Smooth muscle cell (in vitro differentiated cells): ENCODE results near the gene MATN3. TPM values are rescaled to one million over a fixed set of nuclear protein-coding genes. Genes with fewer than 3 reads are reported as not detected.

Experiments
- DNase-seq: peaks from one replicate; lab custom pipeline; 2025; ENCODE audit not compliant: unreplicated experiment; lab: John Stamatoyannopoulos, UW
- H2AFZ ChIP-seq: fragments of 200-600 bp; sonication (generic); 2 replicates; pipeline ENCODE4 v1.6.0; 2016; ENCODE audit warnings: antibody characterized with exemption, low read depth, mild to moderate bottlenecking
- H3F3A ChIP-seq: fragments of 200-600 bp; sonication (generic); 2 replicates; pipeline ENCODE4 v1.6.0; 2017; ENCODE audit warnings: antibody characterized with exemption, low read depth
- H3K27ac ChIP-seq: fragments of 200-600 bp; sonication (generic); 2 replicates; pipeline ENCODE4 v1.5.1; 2016; ENCODE audit warnings: low read depth, mild to moderate bottlenecking
- H3K27me3 ChIP-seq: fragments of 200-600 bp; sonication (generic); 2 replicates; pipeline ENCODE4 v1.6.1; 2016; ENCODE audit warnings: low read depth, mild to moderate bottlenecking
- H3K36me3 ChIP-seq: fragments of 200-600 bp; sonication (generic); 2 replicates; pipeline ENCODE4 v1.5.1; 2016; ENCODE audit warnings: low read depth
- H3K4me1 ChIP-seq: fragments of 200-600 bp; sonication (generic); 2 replicates; pipeline ENCODE4 v1.5.1; 2016; ENCODE audit warnings: low read depth
- H3K4me2 ChIP-seq: fragments of 200-600 bp; sonication (generic); 2 replicates; pipeline ENCODE4 v1.6.0; 2016; ENCODE audit warnings: mild to moderate bottlenecking
- H3K4me3 ChIP-seq: fragments of 200-600 bp; sonication (generic); 2 replicates; pipeline ENCODE4 v1.5.1; 2016; ENCODE audit warnings: mild to moderate bottlenecking
- H3K79me2 ChIP-seq: fragments of 200-600 bp; sonication (generic); 2 replicates; pipeline ENCODE4 v1.6.0; 2016; ENCODE audit warnings: low read depth, mild to moderate bottlenecking
- H3K9ac ChIP-seq: fragments of 200-600 bp; sonication (generic); 2 replicates; pipeline ENCODE4 v1.6.0; 2016; ENCODE audit warnings: low read depth
- H3K9me3 ChIP-seq: fragments of 200-600 bp; sonication (generic); replicated peaks from 2 replicates; pipeline ENCODE4 v1.5.1; 2016; ENCODE audit warnings: low read depth
- H4K20me1 ChIP-seq: fragments of 200-600 bp; sonication (generic); 2 replicates; pipeline ENCODE4 v1.6.0; 2016; ENCODE audit warnings: low read depth
- CTCF ChIP-seq: fragments of 200-600 bp; sonication (generic); IDR thresholded peaks from 2 replicates; pipeline ENCODE4 v1.5.1; 2017; ENCODE audit warnings: borderline replicate concordance, mild to moderate bottlenecking, antibody characterized with exemption; ENCODE audit not compliant: insufficient read depth, poor library complexity, severe bottlenecking
- WGBS: methylation state at CpG from one replicate; pipeline ENCODE4 v1.1.7; 2016; ENCODE audit warnings: low lambda C conversion rate; 5-methylcytosine and 5-hydroxymethylcytosine counted together
- polyA plus RNA-seq: library from polyadenylated mRNA; unstranded; fragments of >200 nt; fragmentation: Nextera tagmentation; extraction: Ambion mirVana; gene quantifications from 2 replicates; pipeline ENCODE4 v1.2.1, GENCODE V29; 2016
- total RNA-seq: library from RNA; depleted of rRNA; stranded (reverse); fragments of >200 nt; gene quantifications from 2 replicates; pipeline ENCODE4 v1.2.3, GENCODE V29; 2014

The MATN3 gene
- total and polyA plus RNA-seq, 2 experiments from 2014 or later = 5.1 to 12.9 TPM

- Histone ChIP-seq H3K36me3 (no peaks in the 10 kb centered on the region), H3K9ac (no peak overlapping the region), H4K20me1 (no peaks in the 10 kb centered on the region), H2AFZ (peak overlapping the region; percentile 90), H3K79me2 (no peaks in the 10 kb centered on the region), H3K4me2 (peak overlapping the region; percentile 86), H3F3A (peaks cover 7% of the 10 kb centered on the region), H3K4me3 (peak overlapping the region; percentile 57), H3K9me3 (no peaks in the 10 kb centered on the region), H3K4me1 (peaks cover 9% of the 10 kb centered on the region), H3K27ac (no peak overlapping the region), H3K27me3 (no peaks in the 10 kb centered on the region)
- no peak for DNase-seq
- TF ChIP-seq CTCF = no peak
- 89% methylated on average over 14 of the region's 14 CpGs for WGBS
These were observed 1.0 kb downstream of the MATN3 start for GRCh38 chr2:20011276-20012031.

GRCh38 chr2:20008703-20009102 lies 3.8 kb downstream of the MATN3 start:
- no peaks in the 10 kb centered on the region for H3K9me3 ChIP-seq
- peaks cover 7% of the 10 kb centered on the region for H3F3A ChIP-seq
- peaks cover 9% of the 10 kb centered on the region for H3K4me1 ChIP-seq
- no peak overlapping the region for H3K9ac ChIP-seq
- no peak overlapping the region for H2AFZ ChIP-seq
- 71% methylated on average over 5 of the region's 5 CpGs for WGBS
- no peaks in the 10 kb centered on the region for H3K79me2 ChIP-seq
- H3K4me2 ChIP-seq = no peak overlapping the region
- no peak overlapping the region for H3K27ac ChIP-seq
- TF ChIP-seq CTCF = no peak
- DNase-seq = no peak
- no peaks in the 10 kb centered on the region for H4K20me1 ChIP-seq
- H3K36me3 ChIP-seq = no peaks in the 10 kb centered on the region
- no peaks in the 10 kb centered on the region for H3K27me3 ChIP-seq
- no peak overlapping the region for H3K4me3 ChIP-seq

- H3K27ac ChIP-seq = no peak overlapping the region
- no peaks in the 10 kb centered on the region for H3F3A ChIP-seq
- no peak overlapping the region for H3K4me3 ChIP-seq
- H3K27me3 ChIP-seq = no peaks in the 10 kb centered on the region
- no peak overlapping the region for H3K4me2 ChIP-seq
- no peak for DNase-seq
- H3K9me3 ChIP-seq = no peaks in the 10 kb centered on the region
- H4K20me1 ChIP-seq = no peaks in the 10 kb centered on the region
- no peaks in the 10 kb centered on the region for H3K36me3 ChIP-seq
- H3K4me1 ChIP-seq = no peaks in the 10 kb centered on the region
- no peaks in the 10 kb centered on the region for H3K79me2 ChIP-seq
- 88% methylated on average over 17 of the region's 17 CpGs for WGBS
- TF ChIP-seq CTCF = no peak
- no peak overlapping the region for H2AFZ ChIP-seq
- H3K9ac ChIP-seq = no peak overlapping the region
These were observed 6.5 kb downstream of the MATN3 start for GRCh38 chr2:20005891-20006470.
